ENCODE measurements around the gene PDE4D.
A peak's percentile ranks its signal among the peaks of the same experiment; 100 is the strongest.

The PDE4D gene

GRCh38 chr5:59158165-59158564 lies 735.4 kb downstream of the PDE4D start:
- no peak for DNase-seq
- H3K27ac Mint-ChIP-seq, result no peak overlapping the region
- CTCF ChIA-PET, result interaction anchor here (4.0 kb wide), 1 partner anchor 16 kb away, joined by 17 read pairs; no protein-coding TSS in a partner anchor
- H3K4me1 Mint-ChIP-seq, result peaks cover 21% of the 10 kb centered on the region
- peaks cover 2% of the 10 kb centered on the region for H3K36me3 Mint-ChIP-seq
- H3K9me3 Mint-ChIP-seq, result no peaks in the 10 kb centered on the region
- no peak overlapping the region for H3K4me3 Mint-ChIP-seq
- H3K27me3 Mint-ChIP-seq, result no peaks in the 10 kb centered on the region

DNA sequence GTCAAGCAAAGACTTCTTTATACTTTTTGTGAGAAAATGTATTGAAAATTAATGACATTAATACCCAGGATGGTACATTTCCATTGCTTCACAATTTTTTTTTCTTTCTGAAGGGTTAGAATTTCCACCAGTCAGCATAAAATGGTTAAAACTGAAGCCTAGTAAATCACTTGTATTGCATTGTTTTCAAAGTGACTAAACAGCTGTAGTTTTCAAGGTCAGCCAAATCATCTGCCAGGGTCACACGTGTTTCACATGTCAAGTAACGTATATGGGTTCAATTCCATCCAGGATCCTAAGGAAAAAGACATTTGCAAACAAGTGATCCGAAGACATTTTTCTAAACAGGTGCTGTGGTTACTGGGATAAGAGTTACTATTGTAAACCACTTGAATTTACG lies 736.5 kb downstream of the PDE4D start:
- H3K27me3 Mint-ChIP-seq, result no peaks in the 10 kb centered on the region
- no peak for DNase-seq
- CTCF ChIA-PET, result interaction anchor here (1.4 to 4.0 kb wide), 2 partner anchors 11 to 17 kb away, joined by 4 to 17 read pairs; no protein-coding TSS in a partner anchor
- H3K4me3 Mint-ChIP-seq, result no peak overlapping the region
- no peaks in the 10 kb centered on the region for H3K9me3 Mint-ChIP-seq
- H3K27ac Mint-ChIP-seq, result no peak overlapping the region
- peaks cover 6% of the 10 kb centered on the region for H3K36me3 Mint-ChIP-seq
- H3K4me1 Mint-ChIP-seq, result peaks cover 19% of the 10 kb centered on the region

DNA sequence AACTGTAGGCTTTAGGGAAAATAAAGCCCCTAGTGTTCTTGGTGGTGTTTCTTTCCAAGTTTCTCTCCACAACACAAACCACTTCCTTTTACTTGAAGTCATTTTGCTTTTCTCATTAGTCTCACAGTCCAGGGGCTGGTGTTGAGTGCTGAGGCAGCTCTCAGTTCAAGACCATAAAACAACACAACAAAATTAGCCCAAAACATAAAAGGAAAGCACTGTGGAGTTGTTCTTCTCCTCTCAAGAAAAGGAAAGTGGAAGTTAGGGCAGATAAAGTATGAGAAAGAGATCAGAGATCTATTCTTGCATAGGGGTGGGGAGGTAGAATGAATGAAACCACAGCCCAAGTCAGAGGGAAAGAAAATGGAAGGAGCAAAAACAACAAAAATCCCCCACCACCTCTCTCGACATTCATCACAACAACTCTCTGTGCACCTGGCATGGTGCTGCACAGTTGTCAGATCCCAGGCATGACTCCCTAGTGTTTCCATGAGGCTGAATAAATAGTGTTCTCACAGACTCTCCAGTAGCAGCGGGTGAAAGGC lies 740.8 kb downstream of the PDE4D start:
- Mint-ChIP-seq H3K36me3 (peaks cover 4% of the 10 kb centered on the region), H3K27me3 (no peaks in the 10 kb centered on the region), H3K4me1 (peaks cover 4% of the 10 kb centered on the region), H3K9me3 (no peaks in the 10 kb centered on the region), H3K4me3 (peak overlapping the region; percentile 37), H3K27ac (no peak overlapping the region)
- CTCF ChIA-PET, result interaction anchor here (1.4 to 2.2 kb wide), 2 partner anchors 21 to 118 kb away, joined by 4 to 12 read pairs; no protein-coding TSS in a partner anchor
- DNase-seq, result no peak

DNA sequence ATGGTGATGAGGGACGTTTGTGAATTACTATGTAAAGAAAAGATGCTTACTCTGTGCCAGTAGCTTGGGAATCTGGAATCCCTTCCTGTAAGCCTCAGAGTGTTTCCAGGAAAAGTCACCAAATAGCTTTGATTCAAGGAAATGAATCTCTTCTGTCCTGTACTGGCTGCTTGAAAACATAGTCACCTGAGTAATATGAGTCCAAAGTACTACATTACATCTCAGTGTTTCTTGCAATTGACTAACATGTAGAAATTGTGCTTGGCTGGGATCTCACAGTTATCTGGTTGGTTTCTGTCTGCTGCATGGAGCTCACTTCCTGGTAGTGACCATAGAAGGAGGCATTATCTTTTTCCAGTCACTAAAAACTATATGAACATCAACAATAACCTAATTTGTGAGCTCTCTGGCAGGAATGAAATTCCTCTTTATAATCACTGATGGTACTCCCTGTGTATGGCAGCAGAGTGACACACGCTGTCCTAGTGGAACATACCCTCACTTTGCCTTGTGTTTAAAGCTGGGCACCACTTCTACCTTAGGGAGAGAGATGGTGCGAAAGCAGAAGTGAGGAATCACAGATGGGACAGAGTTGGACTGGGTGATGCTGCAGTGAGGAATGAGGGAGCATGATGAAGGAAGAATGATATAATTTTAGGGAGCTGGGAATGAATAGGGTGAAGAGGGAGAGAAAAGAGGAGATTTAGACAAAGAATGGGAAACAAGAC lies 742.2 kb downstream of the PDE4D start:
- Mint-ChIP-seq H3K36me3 (peaks cover 5% of the 10 kb centered on the region), H3K9me3 (peaks cover 3% of the 10 kb centered on the region), H3K4me1 (peaks cover 8% of the 10 kb centered on the region), H3K27ac (peak overlapping the region; percentile 54), H3K4me3 (no peak overlapping the region), H3K27me3 (no peaks in the 10 kb centered on the region)
- no peak for DNase-seq
- CTCF ChIA-PET, result interaction anchor here (0.9 to 2.2 kb wide), 5 partner anchors 23 to 265 kb away, joined by 3 to 12 read pairs (median 4); no protein-coding TSS in a partner anchor

- Mint-ChIP-seq H3K27ac (no peak overlapping the region), H3K9me3 (peaks cover 3% of the 10 kb centered on the region), H3K27me3 (no peaks in the 10 kb centered on the region), H3K36me3 (peaks cover 5% of the 10 kb centered on the region), H3K4me3 (no peak overlapping the region), H3K4me1 (peaks cover 8% of the 10 kb centered on the region)
- CTCF ChIA-PET, result no interaction called here
- DNase-seq, result no peak
These were observed 743.7 kb downstream of the PDE4D start for GRCh38 chr5:59149827-59150226.

DNA sequence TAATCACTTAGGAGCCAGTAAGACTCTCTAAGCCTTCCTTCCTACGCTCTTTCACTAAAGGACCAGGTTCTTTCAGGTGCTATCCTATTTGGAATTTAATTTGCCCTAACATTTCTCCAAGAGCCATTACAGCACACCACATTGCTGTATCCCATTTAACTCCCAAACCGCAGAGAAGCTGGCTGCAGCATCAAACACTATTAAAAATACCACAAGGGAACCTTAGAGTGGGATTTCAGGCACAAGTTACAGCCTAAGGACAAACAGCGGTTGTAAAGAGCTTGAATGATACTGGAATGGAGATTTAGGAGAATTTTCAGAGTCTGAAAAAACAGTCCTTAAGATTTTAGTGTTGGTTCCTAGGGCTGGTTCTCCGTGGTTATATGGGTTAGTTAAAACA lies 744.3 kb downstream of the PDE4D start:
- Mint-ChIP-seq H3K27me3 (no peaks in the 10 kb centered on the region), H3K4me1 (peaks cover 8% of the 10 kb centered on the region), H3K9me3 (peaks cover 3% of the 10 kb centered on the region), H3K27ac (no peak overlapping the region), H3K36me3 (peaks cover 5% of the 10 kb centered on the region), H3K4me3 (no peak overlapping the region)
- CTCF ChIA-PET, result no interaction called here
- DNase-seq, result no peak

GRCh38 chr5:59146729-59147128 lies 746.8 kb downstream of the PDE4D start:
- peaks cover 3% of the 10 kb centered on the region for H3K9me3 Mint-ChIP-seq
- peaks cover 1% of the 10 kb centered on the region for H3K36me3 Mint-ChIP-seq
- no peak overlapping the region for H3K27ac Mint-ChIP-seq
- peak; percentile 54 for DNase-seq
- H3K4me1 Mint-ChIP-seq, result peaks cover 14% of the 10 kb centered on the region
- no peak overlapping the region for H3K4me3 Mint-ChIP-seq
- CTCF ChIA-PET, result no interaction called here
- no peaks in the 10 kb centered on the region for H3K27me3 Mint-ChIP-seq

- CTCF ChIA-PET, result interaction anchor here (1.6 kb wide), 1 partner anchor 109 kb away, joined by 6 read pairs; no protein-coding TSS in a partner anchor
- peaks cover 15% of the 10 kb centered on the region for H3K4me1 Mint-ChIP-seq
- H3K27ac Mint-ChIP-seq, result no peak overlapping the region
- H3K9me3 Mint-ChIP-seq, result peaks cover 4% of the 10 kb centered on the region
- no peak for DNase-seq
- H3K27me3 Mint-ChIP-seq, result no peaks in the 10 kb centered on the region
- no peak overlapping the region for H3K4me3 Mint-ChIP-seq
- peaks cover 5% of the 10 kb centered on the region for H3K36me3 Mint-ChIP-seq
These were observed 749.6 kb downstream of the PDE4D start for GRCh38 chr5:59143926-59144333.

GRCh38 chr5:59142927-59143326 lies 750.6 kb downstream of the PDE4D start:
- H3K4me3 Mint-ChIP-seq, result no peak overlapping the region
- H3K27me3 Mint-ChIP-seq, result no peaks in the 10 kb centered on the region
- H3K27ac Mint-ChIP-seq, result no peak overlapping the region
- peaks cover 7% of the 10 kb centered on the region for H3K9me3 Mint-ChIP-seq
- no peak for DNase-seq
- peaks cover 5% of the 10 kb centered on the region for H3K36me3 Mint-ChIP-seq
- CTCF ChIA-PET, result no interaction called here
- H3K4me1 Mint-ChIP-seq, result peaks cover 19% of the 10 kb centered on the region

GRCh38 chr5:59142138-59142537 lies 751.4 kb downstream of the PDE4D start:
- peaks cover 7% of the 10 kb centered on the region for H3K9me3 Mint-ChIP-seq
- no peak overlapping the region for H3K4me3 Mint-ChIP-seq
- DNase-seq, result no peak
- peaks cover 19% of the 10 kb centered on the region for H3K4me1 Mint-ChIP-seq
- H3K27ac Mint-ChIP-seq, result no peak overlapping the region
- CTCF ChIA-PET, result interaction anchor here (0.7 kb wide), 1 partner anchor 107 kb away, joined by 3 read pairs; no protein-coding TSS in a partner anchor
- H3K36me3 Mint-ChIP-seq, result peaks cover 4% of the 10 kb centered on the region
- H3K27me3 Mint-ChIP-seq, result no peaks in the 10 kb centered on the region

DNA sequence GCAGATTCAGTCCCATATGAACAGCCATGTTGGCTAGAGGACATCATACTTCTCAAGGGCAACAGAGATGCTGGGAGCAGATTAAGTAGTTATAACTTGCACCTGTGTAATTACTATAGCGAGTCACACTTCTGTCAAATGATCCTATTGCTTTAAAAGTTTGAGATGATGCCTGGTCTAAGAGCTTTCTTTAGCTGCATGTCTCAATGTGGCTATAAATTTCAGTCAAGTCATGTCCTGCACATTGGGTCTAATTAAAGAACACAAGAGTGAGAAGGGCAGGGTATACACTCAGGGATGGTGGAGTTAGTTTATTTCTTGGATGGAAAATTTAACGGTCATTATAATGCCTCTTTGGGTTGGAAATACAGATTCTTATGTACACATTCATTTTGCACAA lies 753.4 kb downstream of the PDE4D start:
- H3K27ac Mint-ChIP-seq, result no peak overlapping the region
- H3K4me1 Mint-ChIP-seq, result peaks cover 20% of the 10 kb centered on the region
- H3K9me3 Mint-ChIP-seq, result peaks cover 4% of the 10 kb centered on the region
- no peaks in the 10 kb centered on the region for H3K27me3 Mint-ChIP-seq
- DNase-seq, result no peak
- peaks cover 6% of the 10 kb centered on the region for H3K36me3 Mint-ChIP-seq
- CTCF ChIA-PET, result no interaction called here
- H3K4me3 Mint-ChIP-seq, result no peak overlapping the region

DNA sequence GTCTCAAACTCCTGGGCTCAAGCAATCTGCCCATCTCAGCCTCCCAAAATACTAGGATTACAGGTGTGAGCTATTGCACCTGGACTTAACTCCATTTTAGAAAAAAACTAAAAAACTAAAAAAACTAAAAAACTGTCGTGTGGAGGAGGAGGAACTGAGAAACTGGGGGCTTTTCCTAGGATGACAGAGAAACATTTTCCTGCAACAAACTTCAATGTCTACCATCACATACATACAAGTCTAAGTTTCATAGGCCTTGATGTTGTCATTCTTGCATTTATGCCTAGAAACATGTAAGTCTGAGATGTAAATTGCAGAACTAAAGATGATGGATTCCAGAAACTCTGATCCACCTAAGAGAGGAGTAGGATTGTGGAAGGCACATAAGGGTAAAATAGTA lies 753.8 kb downstream of the PDE4D start:
- H3K27ac Mint-ChIP-seq, result no peak overlapping the region
- H3K9me3 Mint-ChIP-seq, result peaks cover 4% of the 10 kb centered on the region
- H3K27me3 Mint-ChIP-seq, result no peaks in the 10 kb centered on the region
- H3K4me1 Mint-ChIP-seq, result peaks cover 24% of the 10 kb centered on the region
- no peak for DNase-seq
- CTCF ChIA-PET, result interaction anchor here (1.4 kb wide), 1 partner anchor 11 kb away, joined by 5 read pairs; no protein-coding TSS in a partner anchor
- no peak overlapping the region for H3K4me3 Mint-ChIP-seq
- H3K36me3 Mint-ChIP-seq, result peaks cover 6% of the 10 kb centered on the region

DNA sequence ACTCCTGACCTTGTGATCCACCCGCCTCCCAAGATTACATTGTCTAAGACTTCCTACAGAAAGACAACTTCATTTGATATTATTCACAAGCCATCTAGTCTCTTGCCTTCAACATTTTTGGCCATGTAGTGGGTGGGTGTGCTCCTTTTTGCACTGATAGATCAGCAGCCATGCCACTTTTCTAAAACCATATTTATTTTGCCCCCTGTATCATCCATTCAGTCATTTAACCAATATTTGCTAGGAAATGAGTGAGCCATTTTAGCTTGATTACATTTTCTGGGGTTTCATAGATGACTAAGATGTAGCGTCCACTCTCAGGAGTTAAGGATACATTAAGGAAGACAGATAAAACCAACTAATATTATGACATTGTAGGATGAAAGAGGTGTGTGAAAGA lies 755.0 kb downstream of the PDE4D start:
- H3K36me3 Mint-ChIP-seq, result peaks cover 13% of the 10 kb centered on the region
- H3K4me3 Mint-ChIP-seq, result no peak overlapping the region
- H3K27ac Mint-ChIP-seq, result no peak overlapping the region
- peaks cover 29% of the 10 kb centered on the region for H3K4me1 Mint-ChIP-seq
- DNase-seq, result no peak
- H3K27me3 Mint-ChIP-seq, result no peaks in the 10 kb centered on the region
- CTCF ChIA-PET, result interaction anchor here (0.5 to 1.4 kb wide), 4 partner anchors 10 to 104 kb away, joined by 3 to 5 read pairs (median 4); no protein-coding TSS in a partner anchor
- peaks cover 10% of the 10 kb centered on the region for H3K9me3 Mint-ChIP-seq

DNA sequence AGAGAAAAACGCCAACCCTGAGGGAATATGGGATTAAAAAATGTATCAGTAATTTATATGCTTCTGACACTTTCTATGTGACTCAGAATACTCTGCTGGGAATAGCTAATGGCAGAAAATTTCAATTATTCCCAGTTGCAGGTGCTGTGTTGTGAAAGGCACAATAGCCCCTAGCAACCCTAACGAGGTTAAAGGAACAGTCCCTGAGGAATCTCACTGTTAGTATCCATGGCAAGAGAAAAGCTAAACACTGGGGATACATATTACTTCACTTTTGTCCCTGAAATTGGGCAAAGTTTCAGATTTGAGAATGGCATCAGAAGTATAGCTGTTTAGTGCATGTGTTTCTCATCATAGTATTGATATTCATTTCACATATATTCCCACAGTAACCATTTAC lies 755.7 kb downstream of the PDE4D start:
- no peaks in the 10 kb centered on the region for H3K27me3 Mint-ChIP-seq
- peaks cover 36% of the 10 kb centered on the region for H3K4me1 Mint-ChIP-seq
- no peak overlapping the region for H3K27ac Mint-ChIP-seq
- CTCF ChIA-PET, result interaction anchor here (1.1 to 1.2 kb wide), 2 partner anchors 14 to 103 kb away, joined by 3 to 4 read pairs; no protein-coding TSS in a partner anchor
- H3K4me3 Mint-ChIP-seq, result no peak overlapping the region
- no peak for DNase-seq
- H3K9me3 Mint-ChIP-seq, result peaks cover 10% of the 10 kb centered on the region
- H3K36me3 Mint-ChIP-seq, result peaks cover 18% of the 10 kb centered on the region

GRCh38 chr5:59136549-59136948 lies 757.0 kb downstream of the PDE4D start:
- DNase-seq, result no peak
- peaks cover 20% of the 10 kb centered on the region for H3K36me3 Mint-ChIP-seq
- CTCF ChIA-PET, result no interaction called here
- no peaks in the 10 kb centered on the region for H3K27me3 Mint-ChIP-seq
- H3K4me3 Mint-ChIP-seq, result no peak overlapping the region
- H3K4me1 Mint-ChIP-seq, result peaks cover 49% of the 10 kb centered on the region
- peaks cover 10% of the 10 kb centered on the region for H3K9me3 Mint-ChIP-seq
- no peak overlapping the region for H3K27ac Mint-ChIP-seq

Data from activated naive CD4-positive, alpha-beta T cell treated with anti-CD3 and anti-CD28 coated beads, Interleukin-2, amount 10 ng/mL, durations not matched to agents 7 days and 5 days (primary cell).